OCI-LY7 (cell line): Measurements from ENCODE around the gene ATP6V0C. TPM values are rescaled to one million over a fixed set of nuclear protein-coding genes. Genes with fewer than 3 reads are reported as not detected.

Experiments
- BruUV-seq: library from RNA; stranded (reverse); fragments of 400-500 nt; replicated peaks from 2 replicates; lab custom pipeline; 2021; lab: Mats Ljungman, UMichigan
- CTCF ChIA-PET: fragments of 300-600 bp; sonication (Branson Sonifier 250); formaldehyde crosslinking; loops from one replicate; lab custom pipeline; 2022; ENCODE audit warnings: antibody characterized with exemption; ENCODE audit not compliant: unreplicated experiment; lab: Charles Lee
- POLR2A ChIA-PET: fragments of 300-600 bp; sonication (Branson Sonifier 250); formaldehyde crosslinking; loops from one replicate; lab custom pipeline; 2022; ENCODE audit warnings: antibody characterized with exemption; lab: Charles Lee
- DNase-seq: peaks from one replicate; pipeline ENCODE4 v3.0.0-alpha.2; 2015; ENCODE audit warnings: low spot score
- H2AFZ ChIP-seq: fragments of 200-600 bp; sonication (generic), shearing (Covaris generic); 2 replicates; pipeline ENCODE4 v1.6.1; 2014; ENCODE audit warnings: mild to moderate bottlenecking, antibody characterized with exemption, low read length, moderate library complexity
- H3K27ac ChIP-seq: fragments of 200-600 bp; sonication (generic); 2 replicates; pipeline ENCODE4 v1.5.1; 2014; ENCODE audit warnings: mixed run types, low read depth, mild to moderate bottlenecking, moderate library complexity, low read length, inconsistent platforms; ENCODE audit not compliant: poor library complexity, severe bottlenecking
- H3K36me3 ChIP-seq: fragments of 200-600 bp; sonication (generic); 2 replicates; pipeline ENCODE4 v1.6.1; 2014; ENCODE audit warnings: mild to moderate bottlenecking, antibody characterized with exemption, low read length, moderate library complexity, mixed read lengths; ENCODE audit not compliant: insufficient read depth
- H3K4me1 ChIP-seq: fragments of 200-600 bp; sonication (generic); 2 replicates; pipeline ENCODE4 v1.5.1; 2014; ENCODE audit warnings: mild to moderate bottlenecking, low read length; ENCODE audit not compliant: insufficient read depth, poor library complexity, severe bottlenecking
- H3K4me2 ChIP-seq: fragments of 200-600 bp; sonication (generic); 2 replicates; pipeline ENCODE4 v1.6.1; 2014; ENCODE audit warnings: mild to moderate bottlenecking, low read length
- H3K4me3 ChIP-seq: fragments of 200-600 bp; sonication (generic); 2 replicates; pipeline ENCODE4 v1.5.1; 2014; ENCODE audit warnings: mild to moderate bottlenecking, low read depth, low read length; ENCODE audit not compliant: poor library complexity, severe bottlenecking
- H3K79me2 ChIP-seq: fragments of 200-600 bp; sonication (generic); 2 replicates; pipeline ENCODE4 v1.6.1; 2016; ENCODE audit warnings: low read depth, mild to moderate bottlenecking, low read length, moderate library complexity, mixed read lengths; ENCODE audit not compliant: insufficient read depth
- H3K9me2 ChIP-seq: fragments of 200-600 bp; sonication (generic); 2 replicates; pipeline ENCODE4 v1.6.1; 2016; ENCODE audit warnings: mild to moderate bottlenecking, low read length, mixed read lengths; ENCODE audit not compliant: insufficient read depth
- H3K9me3 ChIP-seq: fragments of 200-600 bp; sonication (generic); 2 replicates; pipeline ENCODE4 v1.6.1; 2014; ENCODE audit warnings: mild to moderate bottlenecking, mixed run types, low read length, mixed read lengths
- H4K20me1 ChIP-seq: fragments of 200-600 bp; sonication (generic); 2 replicates; pipeline ENCODE4 v1.6.1; 2014; ENCODE audit warnings: mild to moderate bottlenecking, antibody characterized with exemption, low read length, moderate library complexity, mixed read lengths; ENCODE audit not compliant: insufficient read depth
- EZH2phosphoT487 ChIP-seq: fragments of 200-600 bp; sonication (generic); IDR thresholded peaks from 2 replicates; pipeline ENCODE4 v1.6.1; 2018; ENCODE audit warnings: low read depth, borderline replicate concordance, mild to moderate bottlenecking, mixed run types, antibody characterized with exemption, low read length, moderate library complexity, mixed read lengths
- intact Hi-C: fragments of 100-400 bp; cut with micrococcal nuclease; formaldehyde crosslinking; loops from one replicate; pipeline ENCODE4 v1.10.0; 2022; ENCODE audit not compliant: unreplicated experiment
- total RNA-seq, 2 experiments: library from RNA; depleted of rRNA in 1 of 2; stranded (reverse); fragments of >200 nt in 1 of 2; shearing (Covaris generic) in 1 of 2; gene quantifications; 2 replicates each; pipeline ENCODE4 v1.2.3, GENCODE V29; 2014 to 2022
- TF ChIP-seq, protein P1 (sequence below): fragments of 200-600 bp; sonication (generic); conservative IDR thresholded peaks from 2 replicates; pipeline ENCODE4 v1.5.1; 2014; ENCODE audit warnings: mild to moderate bottlenecking, antibody characterized with exemption, low read length, moderate library complexity, mixed read lengths

Gene ATP6V0C
- total RNA-seq, 2 experiments from 2014 or later: 16.4 to 94.3 TPM

DNA sequence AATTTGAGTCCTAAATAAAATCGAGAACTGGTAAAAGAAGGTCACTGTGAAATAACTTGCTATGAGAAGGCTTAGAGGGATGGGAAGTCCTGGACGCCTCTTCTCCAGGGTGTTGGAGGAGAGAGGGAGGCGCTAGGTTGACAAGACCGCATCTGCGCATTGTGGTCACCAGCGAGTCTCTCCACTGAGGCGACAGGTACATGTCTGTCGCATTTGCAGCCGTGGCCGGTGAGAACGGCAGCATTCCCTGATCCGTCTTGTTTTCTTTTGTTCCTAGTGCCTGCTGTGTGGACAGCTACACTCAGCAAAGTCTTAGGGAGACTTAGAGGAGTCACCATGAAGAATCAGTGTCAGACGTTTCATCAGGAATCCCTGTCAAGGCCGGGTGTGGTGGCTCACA, 8.1 kb upstream of the ATP6V0C start:
- intact Hi-C loops: no loop called here
- peaks cover 14% of the 10 kb centered on the region; the same call in 1 of the 2 replicates for H3K36me3 ChIP-seq
- H3K9me2 ChIP-seq: no peaks in the 10 kb centered on the region
- H3K4me3 ChIP-seq: no peak overlapping the region
- DNase-seq: no peak
- no TSS peak for BruUV-seq
- ChIA-PET CTCF (no interaction called here), POLR2A (no interaction called here)
- H3K9me3 ChIP-seq: no peaks in the 10 kb centered on the region
- no peak for TF ChIP-seq EZH2phosphoT487
- TF ChIP-seq, protein P1, sequence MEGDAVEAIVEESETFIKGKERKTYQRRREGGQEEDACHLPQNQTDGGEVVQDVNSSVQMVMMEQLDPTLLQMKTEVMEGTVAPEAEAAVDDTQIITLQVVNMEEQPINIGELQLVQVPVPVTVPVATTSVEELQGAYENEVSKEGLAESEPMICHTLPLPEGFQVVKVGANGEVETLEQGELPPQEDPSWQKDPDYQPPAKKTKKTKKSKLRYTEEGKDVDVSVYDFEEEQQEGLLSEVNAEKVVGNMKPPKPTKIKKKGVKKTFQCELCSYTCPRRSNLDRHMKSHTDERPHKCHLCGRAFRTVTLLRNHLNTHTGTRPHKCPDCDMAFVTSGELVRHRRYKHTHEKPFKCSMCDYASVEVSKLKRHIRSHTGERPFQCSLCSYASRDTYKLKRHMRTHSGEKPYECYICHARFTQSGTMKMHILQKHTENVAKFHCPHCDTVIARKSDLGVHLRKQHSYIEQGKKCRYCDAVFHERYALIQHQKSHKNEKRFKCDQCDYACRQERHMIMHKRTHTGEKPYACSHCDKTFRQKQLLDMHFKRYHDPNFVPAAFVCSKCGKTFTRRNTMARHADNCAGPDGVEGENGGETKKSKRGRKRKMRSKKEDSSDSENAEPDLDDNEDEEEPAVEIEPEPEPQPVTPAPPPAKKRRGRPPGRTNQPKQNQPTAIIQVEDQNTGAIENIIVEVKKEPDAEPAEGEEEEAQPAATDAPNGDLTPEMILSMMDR: no peak
- H2AFZ ChIP-seq: no peak overlapping the region
- H3K4me2 ChIP-seq: no peak overlapping the region
- no peaks in the 10 kb centered on the region for H3K79me2 ChIP-seq
- no peak overlapping the region for H3K27ac ChIP-seq
- peaks cover 42% of the 10 kb centered on the region for H3K4me1 ChIP-seq
- no peaks in the 10 kb centered on the region for H4K20me1 ChIP-seq

DNA sequence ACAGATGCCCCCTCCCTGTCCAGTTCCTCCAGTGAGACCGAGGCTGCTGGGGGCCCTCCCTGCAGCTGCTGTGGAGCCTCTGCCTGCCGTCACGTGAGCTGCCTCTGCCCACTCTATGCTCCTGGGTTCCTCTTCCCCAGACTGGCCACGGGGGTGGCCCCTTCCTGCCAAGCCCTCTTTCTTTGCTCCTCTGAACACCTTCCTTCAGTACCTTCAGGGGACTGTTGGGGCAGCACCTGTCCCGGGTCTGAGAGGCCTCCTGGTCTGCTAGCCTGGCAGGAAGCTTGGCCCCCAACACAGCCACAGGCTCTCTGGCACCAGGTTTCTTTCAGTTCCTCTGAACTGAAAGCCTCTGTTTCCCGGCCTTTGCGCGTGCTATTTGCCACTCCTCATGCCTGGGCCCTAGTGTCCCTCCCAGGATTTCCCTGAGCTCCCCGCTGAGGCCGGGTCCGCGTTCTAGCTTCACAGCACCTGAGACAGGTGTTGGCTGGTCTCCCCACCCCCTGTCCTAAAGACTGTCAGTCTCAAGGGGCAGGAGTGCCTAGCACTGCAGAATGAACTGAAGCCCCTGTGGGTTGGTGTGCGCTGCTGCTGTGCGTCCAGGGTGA, 6.6 kb upstream of the ATP6V0C start:
- TF ChIP-seq, protein P1: 0 out of 2 replicates have a peak, but pooled peaks have one; percentile 44
- no peak for TF ChIP-seq EZH2phosphoT487
- Histone ChIP-seq H3K9me3 (no peaks in the 10 kb centered on the region), H3K4me3 (no peak overlapping the region), H3K36me3 (peaks cover 9% of the 10 kb centered on the region; the same call in 1 of the 2 replicates), H3K4me1 (peaks cover 32% of the 10 kb centered on the region), H3K27ac (peak overlapping the region; percentile 50), H3K79me2 (no peaks in the 10 kb centered on the region), H4K20me1 (no peaks in the 10 kb centered on the region), H2AFZ (no peak overlapping the region), H3K4me2 (peak overlapping the region; percentile 43), H3K9me2 (no peaks in the 10 kb centered on the region)
- CTCF ChIA-PET: no interaction called here
- POLR2A ChIA-PET: no interaction called here
- no TSS peak for BruUV-seq
- DNase-seq: peak; percentile 81
- intact Hi-C loops: no loop called here

DNA sequence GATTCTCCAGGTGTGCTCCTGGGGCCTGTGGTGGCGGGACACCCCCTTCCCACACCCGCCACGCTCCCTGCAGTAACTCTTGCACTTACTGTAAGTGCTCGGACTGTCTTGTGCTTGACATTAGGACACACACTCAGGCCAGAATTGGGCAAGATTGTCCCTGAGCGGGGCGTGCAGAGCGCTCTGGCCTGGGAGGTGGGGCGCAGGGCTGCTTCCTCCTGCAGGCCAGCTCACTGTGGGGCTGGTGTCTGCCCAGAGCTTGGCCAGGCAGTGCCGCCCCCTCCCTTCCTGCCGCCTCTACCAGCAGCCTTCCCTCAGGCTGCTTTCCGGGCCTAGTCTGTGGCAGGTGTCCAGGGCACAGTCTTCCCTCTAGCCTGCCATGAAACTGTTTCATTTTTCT, 6.1 kb upstream of the ATP6V0C start:
- Histone ChIP-seq H3K4me2 (peak overlapping the region; percentile 43; the same call in 1 of the 2 replicates), H3K27ac (peak overlapping the region; percentile 50)
- POLR2A ChIA-PET: no interaction called here

More for the DNA sequence above, 6.1 kb upstream of the ATP6V0C start:
- no TSS peak for BruUV-seq
- CTCF ChIA-PET: no interaction called here
- Histone ChIP-seq H3K9me2 (no peaks in the 10 kb centered on the region), H3K36me3 (peaks cover 5% of the 10 kb centered on the region; the same call in 1 of the 2 replicates), H3K4me1 (peaks cover 37% of the 10 kb centered on the region), H3K79me2 (no peaks in the 10 kb centered on the region), H2AFZ (no peak overlapping the region), H3K9me3 (no peaks in the 10 kb centered on the region), H4K20me1 (no peaks in the 10 kb centered on the region), H3K4me3 (no peak overlapping the region)
- intact Hi-C loops: no loop called here
- DNase-seq: no peak
- TF ChIP-seq, protein P1: no peak
- no peak for TF ChIP-seq EZH2phosphoT487
